AG10803 (cell line): Measurements from ENCODE around the gene ULK1.

ENCODE experiments used
- DNase-seq: peaks from one replicate; pipeline ENCODE4 v3.0.0; 2010; ENCODE audit warnings: low read depth
- H3K4me3 ChIP-seq: 2 replicates; pipeline ENCODE4 v1.5.1; 2011; ENCODE audit warnings: mild to moderate bottlenecking, low read length, control low read depth
- CTCF ChIP-seq: conservative IDR thresholded peaks from 2 replicates; pipeline ENCODE4 v1.5.1; 2011; ENCODE audit warnings: mild to moderate bottlenecking, low read length, control low read depth, inconsistent platforms

ULK1 gene

GRCh38 chr12:131894981-131895639, 688 bp downstream of the ULK1 start:
- peak overlapping the region; percentile 79 for H3K4me3 ChIP-seq
- no peak for DNase-seq
- TF ChIP-seq CTCF = no peak

DNA sequence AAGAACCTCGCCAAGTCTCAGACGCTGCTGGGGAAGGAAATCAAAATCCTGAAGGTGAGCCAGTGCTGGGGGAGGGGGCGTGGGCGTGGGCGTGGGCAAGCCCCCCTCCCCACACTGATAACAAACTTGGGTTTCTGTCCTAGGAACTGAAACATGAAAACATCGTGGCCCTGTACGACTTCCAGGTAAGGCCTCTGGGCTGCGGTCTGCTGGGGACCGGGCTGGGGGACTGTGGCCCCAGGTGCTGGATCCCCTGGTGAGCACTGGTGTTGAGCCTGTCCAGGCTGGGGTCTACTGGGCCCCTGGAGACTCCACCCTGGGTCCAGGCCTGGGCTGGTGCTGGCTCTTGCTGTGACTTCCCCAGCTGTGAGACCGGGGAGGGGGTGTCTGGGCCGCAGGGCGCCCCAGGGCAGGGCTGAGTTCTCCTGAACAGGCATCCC, 1.2 kb downstream of the ULK1 start:
- H3K4me3 ChIP-seq = peak overlapping the region; percentile 79
- no peak for TF ChIP-seq CTCF
- DNase-seq = no peak

DNA sequence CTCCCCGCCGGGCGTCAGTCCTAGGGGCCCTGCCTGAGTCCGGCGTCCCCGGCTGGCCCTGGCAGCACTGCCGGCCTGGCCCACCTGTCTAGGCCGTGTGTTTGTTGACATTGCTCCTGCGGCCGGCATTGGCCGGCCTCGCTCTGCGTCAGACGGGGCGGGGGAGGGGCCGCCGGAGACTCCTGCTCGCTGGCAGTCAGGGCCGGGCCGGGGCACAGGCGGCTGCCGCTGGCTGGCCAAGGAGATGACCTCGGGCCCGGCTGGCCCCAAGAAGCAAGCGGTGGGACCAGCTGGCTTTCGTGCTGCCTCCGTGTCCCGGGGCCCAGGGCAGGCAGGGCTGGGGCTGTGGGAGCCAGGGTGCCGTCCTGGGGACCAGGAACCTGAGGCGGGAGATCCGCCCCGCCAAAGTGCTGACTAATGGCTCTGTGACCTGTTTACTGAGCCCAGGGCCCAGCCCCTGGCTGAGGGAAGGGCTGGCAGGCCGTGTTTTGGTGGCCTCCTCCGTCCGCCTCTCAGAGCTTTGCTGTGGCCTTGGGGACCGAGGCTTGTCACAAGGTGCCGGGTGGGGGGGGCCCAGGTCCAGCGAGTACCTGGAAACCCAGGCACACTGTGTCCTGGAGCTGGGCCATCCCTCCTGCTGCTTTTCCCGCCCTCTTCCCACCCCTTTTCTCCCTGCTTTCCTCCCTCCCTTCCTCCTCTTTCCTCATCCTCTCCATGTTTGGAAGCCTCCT, 1.8 kb downstream of the ULK1 start:
- TF ChIP-seq CTCF = no peak
- H3K4me3 ChIP-seq = peak overlapping the region; percentile 79
- peak; percentile 89 for DNase-seq

GRCh38 chr12:131896811-131897270, 2.4 kb downstream of the ULK1 start:
- no peak for DNase-seq
- TF ChIP-seq CTCF = no peak
- peak overlapping the region; percentile 79 for H3K4me3 ChIP-seq

DNA sequence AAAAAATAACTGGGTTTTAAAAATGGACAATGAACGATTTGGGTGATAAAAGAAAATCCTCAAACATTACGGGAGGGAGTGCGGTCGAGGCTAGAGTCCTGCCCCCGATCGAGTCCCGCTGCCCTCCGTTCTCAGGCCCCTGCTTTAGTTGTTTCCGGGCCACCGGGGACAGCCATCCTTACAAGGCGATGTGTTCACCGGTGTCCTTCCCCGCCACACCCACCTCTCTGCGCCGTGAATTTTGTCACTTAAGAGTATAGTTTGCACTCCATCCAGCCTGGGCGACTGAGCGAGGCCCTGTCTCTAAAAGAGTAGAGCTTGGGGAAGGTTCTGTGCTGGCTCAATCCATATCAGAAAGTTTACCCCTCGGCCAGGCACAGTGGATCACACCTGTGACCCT, 2.9 kb downstream of the ULK1 start:
- TF ChIP-seq CTCF = no peak
- H3K4me3 ChIP-seq = no peak overlapping the region
- no peak for DNase-seq

DNA sequence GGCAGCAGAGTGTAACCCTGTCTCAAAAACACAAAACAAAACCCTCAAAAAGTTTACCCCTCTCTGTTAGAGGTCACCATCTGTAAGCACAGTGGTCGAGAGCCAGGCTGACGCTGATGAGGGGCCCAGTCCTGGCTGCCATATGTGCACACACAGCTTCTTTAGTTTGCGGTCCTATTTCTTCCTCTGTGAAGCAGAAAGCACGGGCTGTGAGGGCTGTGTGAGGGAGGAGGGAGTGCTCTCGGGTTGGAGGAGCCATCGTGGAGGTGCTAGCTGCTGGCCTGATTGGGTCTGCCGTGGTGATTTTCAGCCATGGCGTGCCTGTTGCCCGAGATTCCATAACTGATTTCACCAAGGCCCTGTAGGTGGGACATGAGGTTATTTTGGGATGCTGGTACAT, 3.5 kb downstream of the ULK1 start:
- peak; percentile 21 for DNase-seq
- no peak for TF ChIP-seq CTCF
- H3K4me3 ChIP-seq = no peak overlapping the region

DNA sequence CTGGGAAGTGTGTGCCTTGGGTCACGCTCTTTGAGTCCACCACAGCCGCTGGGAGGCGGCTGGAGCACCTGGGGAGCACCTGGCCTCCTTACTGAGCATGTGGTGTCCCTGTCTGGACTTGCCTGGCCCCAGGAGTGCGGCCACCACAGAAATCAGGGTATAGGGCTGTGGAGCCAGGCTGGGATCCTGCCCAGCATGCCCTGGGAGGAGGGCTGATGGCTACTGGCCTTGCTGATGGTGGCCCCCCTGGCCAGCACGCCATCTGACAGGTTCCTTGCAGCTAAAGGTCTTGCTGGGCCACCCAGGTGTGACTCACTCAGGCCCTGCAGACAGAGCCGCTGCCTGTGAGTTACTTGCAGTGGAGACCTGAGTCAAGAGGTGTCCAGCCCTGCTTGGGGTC, 6.0 kb downstream of the ULK1 start:
- TF ChIP-seq CTCF = no peak

More for the DNA sequence above, 6.0 kb downstream of the ULK1 start:
- DNase-seq = no peak
- no peak overlapping the region for H3K4me3 ChIP-seq
